Astrocyte (in vitro differentiated cells and primary cell): ENCODE results near the gene ZBTB1. TPM values are rescaled to one million over a fixed set of nuclear protein-coding genes. Genes with fewer than 3 reads are reported as not detected.
A peak's percentile ranks its signal among the peaks of the same experiment; 100 is the strongest.

Source experiments
- DNase-seq: peaks from one replicate; pipeline ENCODE4 v3.0.0-alpha.2; 2010; ENCODE audit warnings: low read depth
- FAIRE-seq: peaks from 2 replicates; lab custom pipeline; 2011; peaks lifted over from hg19 to GRCh38; lab: Jason Lieb, UNC
- H2AFZ ChIP-seq: 2 replicates; pipeline ENCODE4 v1.6.0; 2012; ENCODE audit warnings: low read depth, low read length, inconsistent platforms
- H3K27ac ChIP-seq: 2 replicates; pipeline ENCODE4 v1.5.1; 2011; ENCODE audit warnings: low read depth, low read length, inconsistent platforms
- H3K27me3 ChIP-seq: 2 replicates; pipeline ENCODE4 v1.6.0; 2011; ENCODE audit warnings: low read length, inconsistent platforms; ENCODE audit not compliant: insufficient read depth
- H3K36me3 ChIP-seq: 2 replicates; pipeline ENCODE4 v1.5.1; 2011; ENCODE audit warnings: low read length, inconsistent platforms; ENCODE audit not compliant: insufficient read depth
- H3K4me1 ChIP-seq: 2 replicates; pipeline ENCODE4 v1.5.1; 2011; ENCODE audit warnings: low read length, inconsistent platforms; ENCODE audit not compliant: insufficient read depth
- H3K4me2 ChIP-seq: 2 replicates; pipeline ENCODE4 v1.6.0; 2012; ENCODE audit warnings: low read length, inconsistent platforms
- H3K4me3 ChIP-seq: 2 replicates; pipeline ENCODE4 v1.5.1; 2011; ENCODE audit warnings: low read depth, mild to moderate bottlenecking, low read length, inconsistent platforms; ENCODE audit not compliant: insufficient read depth
- H3K79me2 ChIP-seq: 2 replicates; pipeline ENCODE4 v1.6.0; 2012; ENCODE audit warnings: mild to moderate bottlenecking, low read length, inconsistent platforms; ENCODE audit not compliant: insufficient read depth
- H3K9ac ChIP-seq: 2 replicates; pipeline ENCODE4 v1.6.0; 2012; ENCODE audit warnings: mild to moderate bottlenecking, low read length, inconsistent platforms
- H3K9me3 ChIP-seq: 2 replicates; pipeline ENCODE4 v1.5.1; 2012; ENCODE audit warnings: low read depth, mild to moderate bottlenecking, low read length, inconsistent platforms; ENCODE audit not compliant: insufficient read depth
- H4K20me1 ChIP-seq: 2 replicates; pipeline ENCODE4 v1.6.0; 2012; ENCODE audit warnings: low read length, inconsistent platforms; ENCODE audit not compliant: insufficient read depth
- H3K27ac Mint-ChIP-seq: one replicate; pipeline ENCODE4 v1.8.0; 2021; ENCODE audit warnings: mild to moderate bottlenecking, mixed read lengths; ENCODE audit not compliant: unreplicated experiment
- H3K27me3 Mint-ChIP-seq: one replicate; pipeline ENCODE4 v1.8.0; 2021; ENCODE audit warnings: low read depth, mixed read lengths; ENCODE audit not compliant: unreplicated experiment
- H3K36me3 Mint-ChIP-seq: one replicate; pipeline ENCODE4 v1.8.0; 2021; ENCODE audit warnings: low read depth, mixed read lengths; ENCODE audit not compliant: unreplicated experiment
- H3K4me1 Mint-ChIP-seq: one replicate; pipeline ENCODE4 v1.8.0; 2021; ENCODE audit warnings: low read depth, mixed read lengths; ENCODE audit not compliant: unreplicated experiment
- H3K4me3 Mint-ChIP-seq: one replicate; pipeline ENCODE4 v1.8.0; 2021; ENCODE audit warnings: mild to moderate bottlenecking, moderate library complexity, mixed read lengths; ENCODE audit not compliant: unreplicated experiment
- H3K9me3 Mint-ChIP-seq: one replicate; pipeline ENCODE4 v1.8.0; 2021; ENCODE audit warnings: mild to moderate bottlenecking, mixed read lengths; ENCODE audit not compliant: unreplicated experiment
- EZH2 ChIP-seq: IDR thresholded peaks from 2 replicates; pipeline ENCODE4 v1.6.1; 2012; ENCODE audit warnings: mild to moderate bottlenecking, low read length, inconsistent platforms; ENCODE audit not compliant: insufficient read depth
- total RNA-seq: library from RNA; stranded (reverse); gene quantifications from 2 replicates; pipeline ENCODE4 v1.2.1, GENCODE V29; 2021
- TF ChIP-seq, protein P1 (sequence below): IDR thresholded peaks from 2 replicates; pipeline ENCODE4 v1.5.1; 2011; ENCODE audit warnings: low read depth, mild to moderate bottlenecking, inconsistent platforms, low read length, moderate library complexity; ENCODE audit not compliant: insufficient read depth

Gene ZBTB1
- total RNA-seq, 1 donor from 2014 or later: 43.0 TPM

DNA sequence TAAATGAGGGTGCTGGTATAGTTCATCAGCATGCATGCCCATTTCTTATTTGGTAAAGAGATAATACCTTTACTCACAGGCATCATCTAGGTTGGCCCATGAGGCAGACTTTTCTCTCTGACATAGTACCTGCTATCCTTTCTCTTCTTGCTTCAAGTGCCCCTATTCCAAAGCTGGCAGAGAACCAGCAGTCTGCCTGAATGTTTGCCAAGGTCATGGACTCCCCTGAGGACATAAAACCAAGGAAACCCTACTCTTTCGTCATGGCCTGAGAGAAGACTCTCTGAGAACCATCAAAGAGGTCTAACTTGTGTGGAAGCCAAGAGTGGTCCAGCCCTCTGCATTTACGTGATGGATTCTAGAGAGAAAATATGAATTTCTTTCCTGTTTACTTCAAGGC, 57.1 kb downstream of the ZBTB1 start:
- no peaks in the 10 kb centered on the region for H3K9me3 Mint-ChIP-seq
- H4K20me1 ChIP-seq: no peaks in the 10 kb centered on the region
- peaks cover 3% of the 10 kb centered on the region for H3K27me3 Mint-ChIP-seq
- no peaks in the 10 kb centered on the region for H3K36me3 ChIP-seq
- H3K4me3 Mint-ChIP-seq: no peak overlapping the region
- TF ChIP-seq, protein P1, sequence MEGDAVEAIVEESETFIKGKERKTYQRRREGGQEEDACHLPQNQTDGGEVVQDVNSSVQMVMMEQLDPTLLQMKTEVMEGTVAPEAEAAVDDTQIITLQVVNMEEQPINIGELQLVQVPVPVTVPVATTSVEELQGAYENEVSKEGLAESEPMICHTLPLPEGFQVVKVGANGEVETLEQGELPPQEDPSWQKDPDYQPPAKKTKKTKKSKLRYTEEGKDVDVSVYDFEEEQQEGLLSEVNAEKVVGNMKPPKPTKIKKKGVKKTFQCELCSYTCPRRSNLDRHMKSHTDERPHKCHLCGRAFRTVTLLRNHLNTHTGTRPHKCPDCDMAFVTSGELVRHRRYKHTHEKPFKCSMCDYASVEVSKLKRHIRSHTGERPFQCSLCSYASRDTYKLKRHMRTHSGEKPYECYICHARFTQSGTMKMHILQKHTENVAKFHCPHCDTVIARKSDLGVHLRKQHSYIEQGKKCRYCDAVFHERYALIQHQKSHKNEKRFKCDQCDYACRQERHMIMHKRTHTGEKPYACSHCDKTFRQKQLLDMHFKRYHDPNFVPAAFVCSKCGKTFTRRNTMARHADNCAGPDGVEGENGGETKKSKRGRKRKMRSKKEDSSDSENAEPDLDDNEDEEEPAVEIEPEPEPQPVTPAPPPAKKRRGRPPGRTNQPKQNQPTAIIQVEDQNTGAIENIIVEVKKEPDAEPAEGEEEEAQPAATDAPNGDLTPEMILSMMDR: no peak
- no peak for TF ChIP-seq EZH2
- H2AFZ ChIP-seq: no peak overlapping the region
- H3K4me2 ChIP-seq: no peak overlapping the region
- H3K27me3 ChIP-seq: peaks cover 3% of the 10 kb centered on the region
- no peak overlapping the region for H3K4me3 ChIP-seq
- no peak overlapping the region for H3K27ac Mint-ChIP-seq
- DNase-seq: no peak
- no peaks in the 10 kb centered on the region for H3K79me2 ChIP-seq
- H3K4me1 ChIP-seq: no peaks in the 10 kb centered on the region
- FAIRE-seq: no peak
- no peak overlapping the region for H3K27ac ChIP-seq
- no peaks in the 10 kb centered on the region for H3K9me3 ChIP-seq
- no peak overlapping the region for H3K9ac ChIP-seq
- peaks cover 4% of the 10 kb centered on the region for H3K4me1 Mint-ChIP-seq
- no peaks in the 10 kb centered on the region for H3K36me3 Mint-ChIP-seq

DNA sequence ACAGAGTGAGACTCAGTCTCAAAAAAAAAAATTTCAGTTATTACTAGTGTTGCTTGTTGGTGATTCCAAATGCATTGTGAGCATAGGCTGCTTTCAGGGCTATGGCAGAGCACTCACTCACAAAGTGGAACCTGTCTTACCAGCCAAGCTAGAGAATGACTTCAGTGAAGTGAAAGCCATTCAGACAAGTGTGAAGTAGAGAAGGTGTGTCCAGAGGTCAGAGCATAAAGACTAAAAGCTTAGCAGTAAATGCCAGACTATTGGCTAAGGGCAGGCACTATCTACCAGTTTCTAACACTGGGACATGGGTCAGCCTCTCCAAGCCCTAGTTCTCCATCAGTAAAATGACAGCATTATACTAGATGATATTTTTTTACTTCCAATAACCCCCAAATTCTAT, 57.9 kb downstream of the ZBTB1 start:
- Histone ChIP-seq H3K4me2 (no peak overlapping the region), H3K27me3 (peaks cover 3% of the 10 kb centered on the region), H3K4me3 (no peak overlapping the region), H3K79me2 (no peaks in the 10 kb centered on the region), H3K9me3 (no peaks in the 10 kb centered on the region), H4K20me1 (no peaks in the 10 kb centered on the region), H3K36me3 (no peaks in the 10 kb centered on the region), H2AFZ (no peak overlapping the region), H3K9ac (no peak overlapping the region), H3K27ac (no peak overlapping the region), H3K4me1 (no peaks in the 10 kb centered on the region)
- TF ChIP-seq, protein P1: no peak
- TF ChIP-seq EZH2: no peak
- FAIRE-seq (no peak), DNase-seq (no peak)
- Mint-ChIP-seq H3K4me1 (peaks cover 12% of the 10 kb centered on the region), H3K27me3 (peaks cover 3% of the 10 kb centered on the region), H3K36me3 (no peaks in the 10 kb centered on the region), H3K4me3 (no peak overlapping the region), H3K9me3 (no peaks in the 10 kb centered on the region), H3K27ac (no peak overlapping the region)

DNA sequence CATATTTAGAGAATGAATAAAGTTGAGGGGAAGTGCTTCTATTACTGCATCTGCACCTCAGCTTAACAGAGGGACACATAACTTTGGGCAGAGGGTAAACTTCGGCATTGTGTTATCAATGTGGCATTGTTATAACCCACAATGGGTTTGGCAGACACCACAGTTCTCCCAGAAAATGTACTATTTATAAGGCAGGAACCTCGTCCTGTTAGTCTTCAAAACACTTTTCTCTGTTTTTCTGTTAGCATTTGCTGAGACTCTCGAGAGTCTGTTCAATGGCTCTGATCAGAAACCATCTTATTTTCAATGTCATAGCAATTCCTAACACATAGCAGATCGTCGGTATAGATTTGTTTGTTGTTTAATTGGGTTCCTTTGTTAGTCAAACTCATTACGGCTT, 59.1 kb downstream of the ZBTB1 start:
- Histone ChIP-seq H3K36me3 (no peaks in the 10 kb centered on the region), H3K9ac (no peak overlapping the region), H3K27ac (no peak overlapping the region), H3K4me2 (no peak overlapping the region), H4K20me1 (no peaks in the 10 kb centered on the region), H2AFZ (no peak overlapping the region), H3K9me3 (no peaks in the 10 kb centered on the region), H3K4me1 (no peaks in the 10 kb centered on the region), H3K79me2 (no peaks in the 10 kb centered on the region), H3K4me3 (no peak overlapping the region), H3K27me3 (peaks cover 3% of the 10 kb centered on the region)
- H3K36me3 Mint-ChIP-seq: no peaks in the 10 kb centered on the region
- TF ChIP-seq EZH2: no peak
- no peaks in the 10 kb centered on the region for H3K27me3 Mint-ChIP-seq
- DNase-seq (peak; percentile 20), FAIRE-seq (no peak)
- no peak overlapping the region for H3K4me3 Mint-ChIP-seq
- no peaks in the 10 kb centered on the region for H3K9me3 Mint-ChIP-seq
- H3K27ac Mint-ChIP-seq: no peak overlapping the region
- peaks cover 13% of the 10 kb centered on the region for H3K4me1 Mint-ChIP-seq
